Right atrium auricular region (tissue), 2 donors: ENCODE data around the gene ZNF804B. TPM values are rescaled to one million over a fixed set of nuclear protein-coding genes. Genes with fewer than 3 reads are reported as not detected.

Source experiments
- DNase-seq: peaks from one replicate; pipeline ENCODE4 v3.0.0-alpha.2; 2019; ENCODE audit warnings: low spot score
- H3K27ac ChIP-seq, 2 donors: fragments of 200-600 bp; sonication (generic); 1 replicate in 1 of 2; 2 replicates in 1 of 2; pipeline ENCODE4 v1.5.1; 2016 to 2019
- H3K27me3 ChIP-seq, 2 donors: fragments of 200-600 bp; sonication (generic); one replicate each; pipeline versions ENCODE4 v1.5.1 to v1.6.0; 2017 to 2019
- H3K36me3 ChIP-seq: fragments of 200-600 bp; sonication (generic); one replicate; pipeline ENCODE4 v1.5.1; 2016
- H3K4me1 ChIP-seq, 2 donors: fragments of 200-600 bp; sonication (generic); one replicate each; pipeline versions ENCODE4 v1.5.1 to v1.6.0; 2017 to 2019
- H3K4me3 ChIP-seq, 2 donors: fragments of 200-600 bp; sonication (generic); 1 replicate in 1 of 2; 2 replicates in 1 of 2; pipeline ENCODE4 v1.5.1; 2017 to 2019; ENCODE audit warnings: mild to moderate bottlenecking in 1 of 2, moderate library complexity in 1 of 2
- H3K9me3 ChIP-seq, 2 donors: fragments of 200-600 bp; sonication (generic); one replicate each; pipeline ENCODE4 v1.5.1; 2019
- CTCF ChIP-seq, 2 donors: fragments of 200-600 bp; sonication (generic); IDR thresholded peaks; one replicate each; pipeline ENCODE4 v1.5.1; 2019; ENCODE audit warnings: antibody characterized with exemption in 2 of 2
- total RNA-seq, 2 donors: library from RNA; depleted of rRNA; stranded (reverse); fragments of >200 nt; gene quantifications; one replicate each; pipeline ENCODE4 v1.1.0, GENCODE V29; 2016

Gene ZNF804B
- total RNA-seq, 2 donors from 2014 or later: 0.20 to 0.26 TPM

- Histone ChIP-seq H3K4me1 (no peaks in the 10 kb centered on the region), H3K27me3 (no peaks in the 10 kb centered on the region), H3K36me3 (no peaks in the 10 kb centered on the region), H3K4me3 (no peak overlapping the region), H3K27ac (no peak overlapping the region), H3K9me3 (no peaks in the 10 kb centered on the region)
- DNase-seq: no peak
- TF ChIP-seq CTCF (IDR thresholded peaks at IDR 0.05): no peak
These were observed 478.7 kb downstream of the ZNF804B start for GRCh38 chr7:89238156-89238555.

- H3K27ac ChIP-seq: no peak overlapping the region
- peaks cover 0 to 17% of the 10 kb centered on the region in 2 donors for H3K9me3 ChIP-seq
- TF ChIP-seq CTCF (IDR thresholded peaks at IDR 0.05): no peak
- H3K4me3 ChIP-seq: no peak overlapping the region
- no peaks in the 10 kb centered on the region for H3K4me1 ChIP-seq
- DNase-seq: no peak
- no peaks in the 10 kb centered on the region for H3K27me3 ChIP-seq
- no peaks in the 10 kb centered on the region for H3K36me3 ChIP-seq
These were observed 486.7 kb downstream of the ZNF804B start for GRCh38 chr7:89246196-89246595.

GRCh38 chr7:89247207-89247606, 487.7 kb downstream of the ZNF804B start:
- H3K4me3 ChIP-seq: no peak overlapping the region
- H3K4me1 ChIP-seq: no peaks in the 10 kb centered on the region
- TF ChIP-seq CTCF (IDR thresholded peaks at IDR 0.05): no peak
- peaks cover 0 to 23% of the 10 kb centered on the region in 2 donors for H3K9me3 ChIP-seq
- no peak for DNase-seq
- H3K27ac ChIP-seq: no peak overlapping the region
- no peaks in the 10 kb centered on the region for H3K27me3 ChIP-seq
- no peaks in the 10 kb centered on the region for H3K36me3 ChIP-seq

GRCh38 chr7:89259085-89259484, 499.6 kb downstream of the ZNF804B start:
- no peaks in the 10 kb centered on the region for H3K27me3 ChIP-seq
- H3K4me1 ChIP-seq: no peaks in the 10 kb centered on the region
- no peak overlapping the region for H3K4me3 ChIP-seq
- no peak for DNase-seq
- H3K36me3 ChIP-seq: no peaks in the 10 kb centered on the region
- no peaks in the 10 kb centered on the region for H3K9me3 ChIP-seq
- no peak for TF ChIP-seq CTCF (IDR thresholded peaks at IDR 0.05)
- H3K27ac ChIP-seq: no peak overlapping the region

GRCh38 chr7:89264126-89264525, 504.6 kb downstream of the ZNF804B start:
- DNase-seq: no peak
- H3K9me3 ChIP-seq: no peaks in the 10 kb centered on the region
- no peak for TF ChIP-seq CTCF (IDR thresholded peaks at IDR 0.05)

GRCh38 chr7:89265631-89266030, 506.1 kb downstream of the ZNF804B start:
- no peaks in the 10 kb centered on the region for H3K4me1 ChIP-seq
- H3K27me3 ChIP-seq: no peaks in the 10 kb centered on the region
- no peaks in the 10 kb centered on the region for H3K36me3 ChIP-seq
- no peaks in the 10 kb centered on the region for H3K9me3 ChIP-seq
- H3K27ac ChIP-seq: no peak overlapping the region
- no peak overlapping the region for H3K4me3 ChIP-seq
- TF ChIP-seq CTCF (IDR thresholded peaks at IDR 0.05): no peak
- no peak for DNase-seq

More at GRCh38 chr7:89264126-89264525, 504.6 kb downstream of the ZNF804B start:
- Histone ChIP-seq H3K27me3 (no peaks in the 10 kb centered on the region), H3K27ac (no peak overlapping the region), H3K4me3 (no peak overlapping the region), H3K36me3 (no peaks in the 10 kb centered on the region), H3K4me1 (no peaks in the 10 kb centered on the region)
